Mesendoderm (in vitro differentiated cells): Measurements from ENCODE around the gene KCNJ15.

Experiments
- DNase-seq: peaks from one replicate; pipeline ENCODE4 v3.0.0; 2013
- H2AK5ac ChIP-seq: 2 replicates; pipeline ENCODE4 v1.6.1; 2013; ENCODE audit warnings: low read length, inconsistent platforms
- H2BK120ac ChIP-seq: 2 replicates; pipeline ENCODE4 v1.6.1; 2013; ENCODE audit warnings: low read depth, mild to moderate bottlenecking, low read length, moderate library complexity, mixed read lengths
- H2BK15ac ChIP-seq: replicated peaks from 2 replicates; pipeline ENCODE4 v1.6.1; 2013; ENCODE audit warnings: low read depth, mild to moderate bottlenecking, moderate library complexity
- H2BK5ac ChIP-seq: 2 replicates; pipeline ENCODE4 v1.6.1; 2013; ENCODE audit warnings: low read length, inconsistent platforms
- H3K18ac ChIP-seq: 2 replicates; pipeline ENCODE4 v1.6.1; 2013; ENCODE audit warnings: mild to moderate bottlenecking, low read length, mixed read lengths
- H3K23ac ChIP-seq: one replicate; pipeline ENCODE4 v1.6.1; 2013; ENCODE audit warnings: low read length
- H3K27ac ChIP-seq: 2 replicates; pipeline ENCODE4 v1.5.1; 2013; ENCODE audit warnings: low read depth, mild to moderate bottlenecking, inconsistent platforms, low read length, moderate library complexity
- H3K27me3 ChIP-seq: 2 replicates; pipeline ENCODE4 v1.6.1; 2013; ENCODE audit warnings: low read length, control low read depth, mild to moderate bottlenecking, inconsistent platforms; ENCODE audit not compliant: insufficient read depth, poor library complexity
- H3K36me3 ChIP-seq: 2 replicates; pipeline ENCODE4 v1.6.1; 2013; ENCODE audit warnings: low read length, inconsistent platforms; ENCODE audit not compliant: control insufficient read depth, insufficient read depth
- H3K4ac ChIP-seq: one replicate; pipeline ENCODE4 v1.6.1; 2013; ENCODE audit warnings: low read depth, mild to moderate bottlenecking, low read length, moderate library complexity
- H3K4me1 ChIP-seq: 2 replicates; pipeline ENCODE4 v1.6.1; 2013; ENCODE audit warnings: low read depth, low read length, inconsistent platforms; ENCODE audit not compliant: control insufficient read depth
- H3K4me2 ChIP-seq: 2 replicates; pipeline ENCODE4 v1.6.1; 2013; ENCODE audit warnings: low read length
- H3K4me3 ChIP-seq: 2 replicates; pipeline ENCODE4 v1.5.1; 2013; ENCODE audit warnings: mild to moderate bottlenecking, low read length
- H3K56ac ChIP-seq: one replicate; pipeline ENCODE4 v1.6.1; 2013; ENCODE audit warnings: low read length
- H3K79me1 ChIP-seq: 2 replicates; pipeline ENCODE4 v1.6.1; 2013; ENCODE audit warnings: low read length, inconsistent platforms
- H3K79me2 ChIP-seq: 2 replicates; pipeline ENCODE4 v1.6.1; 2013; ENCODE audit warnings: mild to moderate bottlenecking, low read length; ENCODE audit not compliant: control insufficient read depth, insufficient read depth
- H3K9ac ChIP-seq: 2 replicates; pipeline ENCODE4 v1.6.1; 2013; ENCODE audit warnings: low read length, inconsistent platforms
- H4K5ac ChIP-seq: one replicate; pipeline ENCODE4 v1.6.1; 2013; ENCODE audit warnings: low read length
- H4K8ac ChIP-seq: one replicate; pipeline ENCODE4 v1.6.1; 2013; ENCODE audit warnings: low read depth, mild to moderate bottlenecking, control low read depth, low read length, moderate library complexity
- WGBS: extraction: QIAGEN DNeasy Blood & Tissue Kit; methylation state at CpG from one replicate; pipeline ENCODE4 v1.1.7; 2013; ENCODE audit warnings: low lambda C conversion rate, missing lambda C conversion rate; ENCODE audit not compliant: insufficient coverage; ENCODE audit errors: extremely low coverage; 5-methylcytosine and 5-hydroxymethylcytosine counted together

Gene KCNJ15

DNA sequence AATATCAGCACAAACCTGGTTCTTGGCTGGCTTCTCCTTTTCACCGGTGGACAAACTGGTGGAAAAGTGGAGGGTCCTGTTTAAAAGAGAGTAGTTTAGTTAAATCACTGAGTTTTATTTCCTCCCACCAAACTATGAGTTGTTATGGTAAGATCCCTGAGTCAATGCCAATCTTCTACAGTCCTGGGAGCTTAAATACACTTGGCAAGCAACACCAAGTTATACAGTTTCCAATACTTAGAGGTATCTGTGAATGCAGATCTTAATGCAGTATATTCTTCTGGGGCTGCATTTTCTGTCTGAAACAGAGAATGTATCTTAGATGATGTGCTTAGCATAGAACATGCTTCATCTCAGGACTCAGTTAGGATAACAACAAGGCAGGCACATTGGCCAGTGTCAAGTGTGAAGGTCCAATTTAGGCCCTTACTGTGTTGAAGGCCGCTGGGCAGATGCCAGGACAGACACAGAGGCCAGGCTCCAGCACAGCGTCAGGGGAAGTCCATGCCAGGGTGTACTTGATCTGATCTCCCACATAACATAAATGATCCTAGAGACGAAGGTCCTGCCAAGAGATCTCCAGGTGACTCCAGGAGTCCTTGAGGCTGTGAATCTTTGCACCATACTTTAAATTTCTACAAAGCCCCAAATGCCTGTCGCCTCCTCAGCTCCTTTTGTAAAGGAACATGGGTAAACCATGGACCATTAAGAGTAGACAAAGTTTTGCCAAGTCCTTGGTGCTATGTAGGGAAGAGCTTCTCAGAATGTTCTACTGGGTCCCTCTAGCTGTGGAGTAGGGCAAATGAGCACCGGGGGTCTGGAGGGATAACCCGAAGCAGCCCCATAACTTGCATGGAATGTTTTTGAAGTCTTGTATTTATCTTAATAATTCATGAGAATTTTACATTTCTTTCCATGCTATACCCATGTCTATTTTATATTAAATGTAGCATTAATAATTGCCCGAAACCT, 76.8 kb downstream of the KCNJ15 start:
- no peaks in the 10 kb centered on the region for H3K36me3 ChIP-seq
- H2BK5ac ChIP-seq = no peak overlapping the region
- H3K4ac ChIP-seq = no peak overlapping the region
- no peak overlapping the region for H4K8ac ChIP-seq
- H3K79me1 ChIP-seq = no peaks in the 10 kb centered on the region
- H3K23ac ChIP-seq = no peak overlapping the region
- H3K18ac ChIP-seq = no peak overlapping the region
- no peaks in the 10 kb centered on the region for H3K79me2 ChIP-seq
- H3K4me3 ChIP-seq = no peak overlapping the region
- no peak overlapping the region for H3K56ac ChIP-seq
- H3K27ac ChIP-seq = no peak overlapping the region
- peak; percentile 47 for DNase-seq
- H4K5ac ChIP-seq = no peak overlapping the region
- H3K9ac ChIP-seq = no peak overlapping the region
- H2BK15ac ChIP-seq = no peak overlapping the region
- WGBS = no CpG with 5 or more reads among the region's 8 CpGs
- no peaks in the 10 kb centered on the region for H3K4me1 ChIP-seq
- H2AK5ac ChIP-seq = no peak overlapping the region
- no peaks in the 10 kb centered on the region for H3K27me3 ChIP-seq
- no peak overlapping the region for H3K4me2 ChIP-seq
- H2BK120ac ChIP-seq = no peak overlapping the region

DNA sequence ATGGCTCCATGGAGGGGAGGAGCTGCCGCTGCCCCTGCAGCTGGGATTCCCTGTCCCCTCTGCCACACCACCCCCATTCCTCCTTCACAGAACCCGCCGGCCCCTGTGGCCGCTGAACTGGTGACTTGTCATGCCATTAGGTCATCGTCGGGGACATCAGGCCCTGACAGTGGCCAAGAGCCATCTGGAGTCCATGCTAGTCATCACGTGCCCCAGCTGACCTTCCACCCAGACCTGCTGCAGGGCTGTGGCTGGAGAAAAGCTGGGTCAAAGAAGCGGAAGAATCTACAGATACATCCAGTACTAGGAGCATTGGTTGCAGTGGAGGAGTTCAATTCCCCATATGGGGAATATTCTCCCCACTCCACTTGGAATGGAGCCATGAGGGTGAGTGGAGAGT, 78.1 kb downstream of the KCNJ15 start:
- H3K4me2 ChIP-seq = no peak overlapping the region
- H4K8ac ChIP-seq = no peak overlapping the region
- H3K9ac ChIP-seq = no peak overlapping the region
- H3K79me1 ChIP-seq = no peaks in the 10 kb centered on the region
- no peaks in the 10 kb centered on the region for H3K79me2 ChIP-seq
- H3K4me3 ChIP-seq = no peak overlapping the region
- no peak overlapping the region for H3K27ac ChIP-seq
- no peak overlapping the region for H2BK15ac ChIP-seq
- H2BK120ac ChIP-seq = no peak overlapping the region
- H2BK5ac ChIP-seq = no peak overlapping the region
- H3K4me1 ChIP-seq = no peaks in the 10 kb centered on the region
- no peak for DNase-seq
- no peaks in the 10 kb centered on the region for H3K27me3 ChIP-seq
- H3K18ac ChIP-seq = no peak overlapping the region
- no peak overlapping the region for H4K5ac ChIP-seq
- H2AK5ac ChIP-seq = no peak overlapping the region
- no peak overlapping the region for H3K56ac ChIP-seq
- H3K36me3 ChIP-seq = no peaks in the 10 kb centered on the region
- no peak overlapping the region for H3K23ac ChIP-seq
- no CpG with 5 or more reads among the region's 8 CpGs for WGBS
- no peak overlapping the region for H3K4ac ChIP-seq

DNA sequence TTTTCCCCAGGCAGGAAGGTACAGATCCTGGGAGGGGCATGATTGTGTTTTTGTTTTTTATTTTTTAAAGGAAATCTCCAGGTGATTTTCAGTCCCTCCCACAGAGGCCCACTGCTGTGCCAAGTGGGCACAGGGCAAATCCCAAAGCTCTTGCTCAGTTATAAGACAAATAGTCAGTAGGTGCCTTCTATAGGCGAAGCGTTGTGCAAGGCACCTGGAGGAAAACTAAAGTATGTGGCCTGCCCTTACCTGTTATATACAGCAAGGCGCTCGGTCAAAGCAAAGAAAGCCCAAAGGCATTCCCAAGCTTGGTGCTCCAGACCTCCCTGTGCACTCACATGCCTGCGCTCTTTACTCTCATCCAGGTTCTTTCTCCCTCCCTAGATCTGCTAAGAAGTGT, 81.0 kb downstream of the KCNJ15 start:
- no peak overlapping the region for H4K8ac ChIP-seq
- no peaks in the 10 kb centered on the region for H3K36me3 ChIP-seq
- H4K5ac ChIP-seq = no peak overlapping the region
- H2BK15ac ChIP-seq = no peak overlapping the region
- H3K27ac ChIP-seq = no peak overlapping the region
- H3K4me3 ChIP-seq = no peak overlapping the region
- H3K27me3 ChIP-seq = no peaks in the 10 kb centered on the region
- no CpG with 5 or more reads among the region's 5 CpGs for WGBS
- H3K4me2 ChIP-seq = no peak overlapping the region
- DNase-seq = no peak
- no peak overlapping the region for H2BK5ac ChIP-seq
- no peak overlapping the region for H2BK120ac ChIP-seq
- H3K79me2 ChIP-seq = no peaks in the 10 kb centered on the region
- no peak overlapping the region for H3K56ac ChIP-seq
- H3K23ac ChIP-seq = no peak overlapping the region
- no peaks in the 10 kb centered on the region for H3K4me1 ChIP-seq
- H3K9ac ChIP-seq = no peak overlapping the region
- H2AK5ac ChIP-seq = no peak overlapping the region
- H3K18ac ChIP-seq = no peak overlapping the region
- no peak overlapping the region for H3K4ac ChIP-seq
- no peaks in the 10 kb centered on the region for H3K79me1 ChIP-seq

DNA sequence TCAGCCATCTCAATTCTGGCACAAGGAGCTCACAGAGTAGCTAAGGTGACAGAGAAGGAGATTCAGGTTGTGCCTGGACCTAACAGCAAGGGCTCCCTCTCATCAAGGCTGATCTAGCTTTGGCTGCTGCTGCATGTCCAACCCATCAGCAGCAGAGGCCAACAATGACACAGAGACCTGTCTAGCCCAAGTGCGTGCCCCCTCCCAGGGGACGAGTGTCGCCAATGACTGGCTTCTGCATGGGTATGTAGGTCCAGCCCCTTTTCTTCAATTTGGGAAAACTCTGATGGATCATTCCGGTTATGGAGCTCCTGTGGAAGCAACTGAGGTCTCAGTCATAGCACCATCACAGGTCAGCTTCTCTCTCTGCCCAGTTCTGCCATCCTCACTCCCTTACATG, 83.3 kb downstream of the KCNJ15 start:
- no peak overlapping the region for H2BK15ac ChIP-seq
- H3K4me3 ChIP-seq = no peak overlapping the region
- H3K36me3 ChIP-seq = no peaks in the 10 kb centered on the region
- no peak overlapping the region for H3K4ac ChIP-seq
- H2BK5ac ChIP-seq = no peak overlapping the region
- no peak overlapping the region for H3K56ac ChIP-seq
- no peak overlapping the region for H3K18ac ChIP-seq
- no peak overlapping the region for H2BK120ac ChIP-seq
- no peaks in the 10 kb centered on the region for H3K4me1 ChIP-seq
- DNase-seq = no peak
- H3K23ac ChIP-seq = no peak overlapping the region
- no peak overlapping the region for H4K5ac ChIP-seq
- no peak overlapping the region for H3K9ac ChIP-seq
- no peaks in the 10 kb centered on the region for H3K27me3 ChIP-seq
- no peak overlapping the region for H2AK5ac ChIP-seq
- H3K27ac ChIP-seq = no peak overlapping the region
- no peak overlapping the region for H4K8ac ChIP-seq
- no peak overlapping the region for H3K4me2 ChIP-seq
- no peaks in the 10 kb centered on the region for H3K79me2 ChIP-seq
- H3K79me1 ChIP-seq = no peaks in the 10 kb centered on the region
- WGBS = no CpG with 5 or more reads among the region's 4 CpGs

DNA sequence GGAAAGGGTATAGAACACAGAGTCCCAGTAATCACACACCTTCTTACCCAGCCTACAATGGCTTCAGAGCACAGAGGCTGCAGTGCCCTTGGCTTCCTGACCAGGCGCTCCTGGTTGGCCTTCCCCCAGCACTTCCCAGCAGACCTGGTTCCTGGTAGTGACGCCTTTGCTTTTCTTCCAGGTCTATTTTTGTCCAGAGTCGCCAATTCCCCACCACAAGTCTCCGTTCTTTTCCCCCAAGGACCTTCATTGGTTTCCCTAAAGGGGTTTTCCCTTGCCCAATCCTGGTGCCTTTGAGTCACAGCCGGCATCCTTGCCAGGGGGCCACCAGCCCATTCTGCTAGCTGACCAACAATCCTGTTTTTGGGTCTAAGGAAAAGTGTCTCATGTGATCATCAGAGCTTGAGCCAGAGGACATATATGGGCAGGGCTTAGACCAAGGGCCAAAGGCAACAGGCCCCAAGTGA, 84.8 kb downstream of the KCNJ15 start:
- Histone ChIP-seq H4K8ac (no peak overlapping the region), H3K27ac (no peak overlapping the region), H4K5ac (no peak overlapping the region), H2BK5ac (no peak overlapping the region), H3K4me2 (no peak overlapping the region), H3K79me1 (no peaks in the 10 kb centered on the region), H3K18ac (no peak overlapping the region), H2AK5ac (no peak overlapping the region), H3K4me1 (no peaks in the 10 kb centered on the region), H3K36me3 (no peaks in the 10 kb centered on the region), H3K56ac (no peak overlapping the region), H3K9ac (no peak overlapping the region), H2BK120ac (no peak overlapping the region), H3K23ac (no peak overlapping the region), H3K4ac (no peak overlapping the region), H2BK15ac (no peak overlapping the region), H3K27me3 (no peaks in the 10 kb centered on the region), H3K79me2 (no peaks in the 10 kb centered on the region), H3K4me3 (no peak overlapping the region)
- no peak for DNase-seq
- no CpG with 5 or more reads among the region's 5 CpGs for WGBS
